HCT116 (cell line): ENCODE results near the gene ARHGAP29. TPM values are rescaled to one million over a fixed set of nuclear protein-coding genes. Genes with fewer than 3 reads are reported as not detected.
A peak's percentile ranks its signal among the peaks of the same experiment; 100 is the strongest.

Experiments
- ATAC-seq: fragments of 200-7000 bp; cut with Tn5 transposase; 2 replicates; pipeline ENCODE4 v1.9.1; 2020; ENCODE audit warnings: mild to moderate bottlenecking, moderate library complexity
- BruUV-seq: library from RNA; stranded (reverse); fragments of 400-500 nt; replicated peaks from 2 replicates; lab custom pipeline; 2021; lab: Mats Ljungman, UMichigan
- CTCF ChIA-PET: fragments of 300-600 bp; sonication (Branson Sonifier 250); formaldehyde crosslinking; loops from one replicate; lab custom pipeline; 2021; ENCODE audit warnings: antibody characterized with exemption; lab: Charles Lee
- POLR2A ChIA-PET: fragments of 300-600, 350-600 bp; sonication (Branson Sonifier 250); formaldehyde crosslinking; loops from one replicate; lab custom pipeline; 2021; ENCODE audit warnings: antibody characterized with exemption; lab: Charles Lee
- RAD21 ChIA-PET, 2 experiments: fragments of 300-600 bp; sonication (Branson Sonifier 250); formaldehyde crosslinking; loops; one replicate each; lab custom pipeline; 2023; ENCODE audit warnings: low total read pairs in 2 of 2; ENCODE audit not compliant: uncharacterized antibody in 2 of 2, unreplicated experiment in 2 of 2, low non-redundant PET in 1 of 2; lab: Charles Lee
- DNase-seq: peaks from one replicate; pipeline ENCODE4 v3.0.0-alpha.2; 2010; ENCODE audit warnings: low read depth, low spot score
- H2AFZ ChIP-seq: fragments of 200-600 bp; shearing (Covaris generic), sonication (generic); 2 replicates; pipeline ENCODE4 v1.6.1; 2017; ENCODE audit warnings: low read depth, mixed run types, mixed read lengths, antibody characterized with exemption, low read length; ENCODE audit not compliant: poor library complexity, severe bottlenecking
- H3K27ac ChIP-seq: 2 replicates; pipeline ENCODE4 v1.5.1; 2012; ENCODE audit warnings: low read depth, low read length
- H3K27me3 ChIP-seq: fragments of 200-600 bp; sonication (generic); 2 replicates; pipeline ENCODE4 v1.6.1; 2016; ENCODE audit warnings: mixed run types, low read length, mixed read lengths; ENCODE audit not compliant: insufficient read depth
- H3K36me3 ChIP-seq, 2 experiments: fragments of 200-500 bp in 1 of 2; fragments of 200-600 bp in 1 of 2; sonication (Bioruptor generic) in 1 of 2; sonication (generic) in 1 of 2; 2 replicates each; pipeline versions ENCODE4 v1.5.1 to v1.6.1; 2014 to 2016; ENCODE audit warnings: low read length in 2 of 2, inconsistent platforms in 1 of 2, mixed read lengths in 1 of 2, mixed run types in 1 of 2; ENCODE audit not compliant: insufficient read depth in 2 of 2, control insufficient read depth in 1 of 2
- H3K4me1 ChIP-seq, 2 experiments: fragments of 200-600 bp in 1 of 2; sonication (generic) in 1 of 2; 2 replicates each; pipeline versions ENCODE4 v1.5.1 to v1.6.1; 2012 to 2017; ENCODE audit warnings: low read length in 2 of 2, inconsistent platforms in 1 of 2, mild to moderate bottlenecking in 1 of 2, mixed read lengths in 1 of 2, mixed run types in 1 of 2, moderate library complexity in 1 of 2; ENCODE audit not compliant: insufficient read depth in 2 of 2, control insufficient read depth in 1 of 2
- H3K4me2 ChIP-seq: fragments of 200-600 bp; sonication (generic); 2 replicates; pipeline ENCODE4 v1.6.1; 2017; ENCODE audit warnings: mixed run types, low read length, mixed read lengths
- H3K4me3 ChIP-seq, 2 experiments: fragments of 200-600 bp in 1 of 2; sonication (generic) in 1 of 2; replicated peaks in 1 of 2; 2 replicates each; pipeline ENCODE4 v1.5.1; 2011 to 2016; ENCODE audit warnings: low read length in 2 of 2, control low read depth in 1 of 2, low read depth in 1 of 2, mild to moderate bottlenecking in 1 of 2, mixed read lengths in 1 of 2, mixed run types in 1 of 2
- H3K79me2 ChIP-seq: fragments of 200-600 bp; sonication (generic); 2 replicates; pipeline ENCODE4 v1.6.1; 2017; ENCODE audit warnings: mild to moderate bottlenecking, mixed run types, low read length, moderate library complexity, mixed read lengths; ENCODE audit not compliant: insufficient read depth
- H3K9ac ChIP-seq: fragments of 200-600 bp; sonication (generic); 2 replicates; pipeline ENCODE4 v1.6.1; 2016; ENCODE audit warnings: low read length, mixed read lengths
- H3K9me2 ChIP-seq: fragments of 200-600 bp; sonication (generic), shearing (Covaris generic); 2 replicates; pipeline ENCODE4 v1.6.1; 2017; ENCODE audit warnings: mixed run types, mild to moderate bottlenecking, moderate library complexity; ENCODE audit not compliant: insufficient read depth
- H3K9me3 ChIP-seq, 2 experiments: fragments of 200-500 bp in 1 of 2; fragments of 200-600 bp in 1 of 2; sonication (Bioruptor generic) in 1 of 2; sonication (generic) in 1 of 2; 2 replicates each; pipeline ENCODE4 v1.6.1; 2014 to 2017; ENCODE audit warnings: low read length in 2 of 2, mixed read lengths in 2 of 2, inconsistent platforms in 1 of 2, low read depth in 1 of 2, mild to moderate bottlenecking in 1 of 2, mixed run types in 1 of 2, moderate library complexity in 1 of 2; ENCODE audit not compliant: control insufficient read depth in 1 of 2, insufficient read depth in 1 of 2
- H4K20me1 ChIP-seq: fragments of 200-600 bp; sonication (generic), shearing (Covaris generic); 2 replicates; pipeline ENCODE4 v1.6.1; 2017; ENCODE audit warnings: mixed run types, mild to moderate bottlenecking, moderate library complexity; ENCODE audit not compliant: insufficient read depth
- ATF3 ChIP-seq: IDR thresholded peaks from 2 replicates; pipeline ENCODE4 v1.6.1; 2012
- CEBPB ChIP-seq: IDR thresholded peaks from 2 replicates; pipeline ENCODE4 v1.6.1; 2012; ENCODE audit warnings: low read depth
- EGR1 ChIP-seq: IDR thresholded peaks from 2 replicates; pipeline ENCODE4 v1.6.1; 2012; ENCODE audit warnings: low read depth
- ELF1 ChIP-seq: IDR thresholded peaks from 2 replicates; pipeline ENCODE4 v1.6.1; 2012; ENCODE audit warnings: low read depth, borderline replicate concordance
- FOSL1 ChIP-seq: IDR thresholded peaks from 2 replicates; pipeline ENCODE4 v1.6.1; 2012; ENCODE audit warnings: low read depth
- JUND ChIP-seq: IDR thresholded peaks from 2 replicates; pipeline ENCODE4 v1.6.1; 2012
- MAX ChIP-seq: IDR thresholded peaks from 2 replicates; pipeline ENCODE4 v1.6.1; 2012
- POLR2AphosphoS5 ChIP-seq: IDR thresholded peaks from 2 replicates; pipeline ENCODE4 v1.6.1; 2011; ENCODE audit warnings: mild to moderate bottlenecking, low read depth, low read length, moderate library complexity
- REST ChIP-seq: IDR thresholded peaks from 2 replicates; pipeline ENCODE4 v1.6.1; 2012; ENCODE audit warnings: low read depth
- SP1 ChIP-seq: IDR thresholded peaks from 2 replicates; pipeline ENCODE4 v1.6.1; 2012; ENCODE audit warnings: low read depth
- ZFX ChIP-seq: fragments of 450-650 bp; IDR thresholded peaks from 2 replicates; pipeline ENCODE4 v1.6.1; 2017
- ZNF274 ChIP-seq: fragments of 200-500 bp; sonication (Bioruptor generic); IDR thresholded peaks from 2 replicates; pipeline ENCODE4 v1.6.1; 2014; ENCODE audit warnings: mild to moderate bottlenecking, low read depth, low read length, inconsistent platforms
- intact Hi-C: fragments of 100-400 bp; cut with micrococcal nuclease; formaldehyde crosslinking; loops from 2 replicates; pipeline ENCODE4 v1.10.0; 2022
- total RNA-seq: library from RNA; stranded (reverse); gene quantifications from one replicate; pipeline ENCODE4 v1.2.1, GENCODE V29; 2021; ENCODE audit not compliant: unreplicated experiment

ARHGAP29 gene
- total RNA-seq, 1 experiment from 2014 or later, result 128 TPM

- CTCF ChIA-PET, result interaction anchor here (1.2 kb wide), 1 partner anchor 77 kb away, joined by 3 read pairs; no protein-coding TSS in a partner anchor
- Histone ChIP-seq H3K9me2 (no peaks in the 10 kb centered on the region), H3K79me2 (no peaks in the 10 kb centered on the region), H3K27ac (peak overlapping the region; percentile 49; the same call in 1 of the 2 replicates), H3K9me3 (no peaks in the 10 kb centered on the region), H3K27me3 (no peaks in the 10 kb centered on the region), H3K9ac (peak overlapping the region; percentile 41), H3K36me3 (no peaks in the 10 kb centered on the region), H3K4me3 (no peak overlapping the region), H4K20me1 (no peaks in the 10 kb centered on the region), H3K4me1 (peaks cover 22 to 59% of the 10 kb centered on the region in 2 experiments), H3K4me2 (peak overlapping the region; percentile 48), H2AFZ (no peak overlapping the region)
- peak; percentile 75 for ATAC-seq
- peak; percentile 71 for DNase-seq
- POLR2A ChIA-PET, result interaction anchor here (0.9 to 4.1 kb wide), 8 partner anchors 8 to 59 kb away, joined by 3 to 23 read pairs (median 5); partner anchors contain the start of gene ARHGAP29
- intact Hi-C loops, result no loop called here
- TF ChIP-seq REST, result no peak
- no peak for TF ChIP-seq ZNF274
- TF ChIP-seq MAX, result no peak
- TF ChIP-seq POLR2AphosphoS5, result no peak
- no peak for TF ChIP-seq EGR1
- TF ChIP-seq SP1, result peak; percentile 34; the same call in 1 of the 2 replicates
- peak; percentile 87 for TF ChIP-seq CEBPB
- TF ChIP-seq ELF1, result no peak
- TF ChIP-seq ZFX, result no peak
- peak; percentile 52 for TF ChIP-seq JUND
- TF ChIP-seq ATF3, result no peak
- peak; percentile 64 for TF ChIP-seq FOSL1
- RAD21 ChIA-PET, result no interaction called here
- BruUV-seq, result no TSS peak
Observed at GRCh38 chr1:94258873-94259331, 21.5 kb upstream of the ARHGAP29 start.
